Thyroid gland (tissue), 4 donors: ENCODE results near the gene PPP1R1A.

Experiments
- CTCF ChIP-seq, 6 experiments: fragments of 200-600 bp in 3 of 6; fragments of 450-650 bp in 3 of 6; sonication (generic) in 3 of 6; IDR thresholded peaks; one replicate each; pipeline ENCODE4 v1.5.1; 2016 to 2019; ENCODE audit warnings: antibody characterized with exemption in 6 of 6, mild to moderate bottlenecking in 2 of 6, inconsistent platforms in 1 of 6, moderate library complexity in 1 of 6
- POLR2A ChIP-seq, 2 donors: fragments of 450-650 bp; IDR thresholded peaks; one replicate each; pipeline ENCODE4 v1.6.1; 2017; ENCODE audit warnings: antibody characterized with exemption in 2 of 2, mild to moderate bottlenecking in 2 of 2, moderate library complexity in 1 of 2

DNA sequence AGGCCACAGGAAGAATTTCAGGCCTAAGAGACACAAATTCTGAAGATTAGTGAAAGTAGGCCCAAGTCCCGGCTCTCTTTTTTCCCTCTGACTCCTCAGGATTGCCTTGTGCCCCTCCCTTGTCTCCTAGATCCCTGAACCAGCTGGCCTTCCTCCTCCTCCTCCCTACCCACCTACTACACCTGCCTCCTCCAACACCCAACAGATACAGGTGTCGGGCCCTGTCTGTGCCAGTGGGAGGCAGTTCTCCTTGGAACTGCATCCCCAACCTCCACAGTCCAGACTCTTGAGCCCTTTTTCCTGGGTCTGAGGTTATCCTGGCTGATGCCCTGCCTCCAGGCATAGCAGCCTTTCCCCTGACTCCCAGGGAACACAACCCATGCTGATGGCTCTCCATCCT is 1.8 kb downstream of the PPP1R1A start:
- TF ChIP-seq CTCF (IDR thresholded peaks at IDR 0.05) (no peak), POLR2A (IDR thresholded peaks at IDR 0.05) (no peak)
